Endothelial cell of umbilical vein (primary cell): ENCODE measurements around the gene SIX1. TPM values are rescaled to one million over a fixed set of nuclear protein-coding genes. Genes with fewer than 3 reads are reported as not detected.

ENCODE experiments used
- BruUV-seq: library from RNA; stranded (reverse); fragments of 400-500 nt; replicated peaks from 2 replicates; lab custom pipeline; 2021; lab: Mats Ljungman, UMichigan
- CTCF ChIA-PET: fragments of 300-600, 350-600 bp; sonication (Branson Sonifier 250); formaldehyde crosslinking; loops from one replicate; lab custom pipeline; 2021; ENCODE audit warnings: antibody characterized with exemption, inconsistent platforms; lab: Charles Lee
- POLR2A ChIA-PET: fragments of 300-600, 350-600 bp; sonication (Branson Sonifier 250); formaldehyde crosslinking; loops from one replicate; lab custom pipeline; 2021; ENCODE audit warnings: antibody characterized with exemption, inconsistent platforms; lab: Charles Lee
- DNase-seq: peaks from one replicate; pipeline ENCODE4 v3.0.0-alpha.2; 2011; ENCODE audit warnings: low read depth, low spot score
- FAIRE-seq: peaks from 2 replicates; lab custom pipeline; 2011; peaks lifted over from hg19 to GRCh38; lab: Jason Lieb, UNC
- H2AFZ ChIP-seq: 2 replicates; pipeline ENCODE4 v1.6.0; 2012; ENCODE audit warnings: low read depth, low read length, control low read depth, inconsistent platforms
- H3K27ac ChIP-seq: 2 replicates; pipeline ENCODE4 v1.5.1; 2011; ENCODE audit warnings: low read depth, mild to moderate bottlenecking, control low read depth, low read length, moderate library complexity; ENCODE audit not compliant: insufficient read depth
- H3K27me3 ChIP-seq, 2 experiments: 2 replicates each; pipeline versions ENCODE4 v1.6.0 to v1.6.1; 2011; ENCODE audit warnings: low read length in 2 of 2, mixed read lengths in 1 of 2; ENCODE audit not compliant: control insufficient read depth in 2 of 2, insufficient read depth in 2 of 2
- H3K36me3 ChIP-seq, 2 experiments: 2 replicates in 1 of 2; 3 replicates in 1 of 2; pipeline ENCODE4 v1.5.1; 2011; ENCODE audit warnings: low read length in 2 of 2, mild to moderate bottlenecking in 1 of 2, moderate library complexity in 1 of 2; ENCODE audit not compliant: control insufficient read depth in 2 of 2, insufficient read depth in 2 of 2; ENCODE audit errors: extremely low read depth in 1 of 2
- H3K4me1 ChIP-seq: 3 replicates; pipeline ENCODE4 v1.5.1; 2011; ENCODE audit warnings: mild to moderate bottlenecking, low read length; ENCODE audit not compliant: control insufficient read depth, insufficient read depth; ENCODE audit errors: extremely low read depth
- H3K4me2 ChIP-seq: 2 replicates; pipeline ENCODE4 v1.6.1; 2011; ENCODE audit warnings: low read length, control low read depth, mixed read lengths; ENCODE audit not compliant: insufficient read depth
- H3K4me3 ChIP-seq, 3 experiments: fragments of 200-600 bp in 1 of 3; sonication (generic), shearing (Covaris generic) in 1 of 3; replicated peaks in 1 of 3; 2 replicates each; pipeline ENCODE4 v1.5.1; 2011 to 2016; ENCODE audit warnings: control low read depth in 3 of 3, low read length in 3 of 3, mild to moderate bottlenecking in 2 of 3, inconsistent platforms in 1 of 3, low read depth in 1 of 3, moderate library complexity in 1 of 3; ENCODE audit not compliant: insufficient read depth in 1 of 3
- H3K79me2 ChIP-seq: 2 replicates; pipeline ENCODE4 v1.6.0; 2012; ENCODE audit warnings: low read length, inconsistent platforms; ENCODE audit not compliant: control insufficient read depth, insufficient read depth
- H3K9ac ChIP-seq: replicated peaks from 2 replicates; pipeline ENCODE3; 2011; ENCODE audit warnings: low read length, control low read depth; ENCODE audit not compliant: insufficient read depth; ENCODE audit errors: extremely low read depth
- H3K9me1 ChIP-seq: replicated peaks from 3 replicates; pipeline ENCODE4 v1.6.0; 2011; ENCODE audit warnings: mild to moderate bottlenecking, low read length; ENCODE audit not compliant: control insufficient read depth, insufficient read depth; ENCODE audit errors: extremely low read depth
- H3K9me3 ChIP-seq: replicated peaks from 2 replicates; pipeline ENCODE4 v1.5.1; 2012; ENCODE audit warnings: low read length, inconsistent platforms; ENCODE audit not compliant: control insufficient read depth, insufficient read depth
- H4K20me1 ChIP-seq: replicated peaks from 2 replicates; pipeline ENCODE3; 2011; ENCODE audit warnings: mild to moderate bottlenecking, low read length; ENCODE audit not compliant: control insufficient read depth, insufficient read depth; ENCODE audit errors: extremely low read depth
- EZH2 ChIP-seq: IDR thresholded peaks from 2 replicates; pipeline ENCODE4 v1.6.1; 2012; ENCODE audit warnings: borderline replicate concordance, low read depth, mild to moderate bottlenecking, moderate library complexity, low read length, inconsistent platforms; ENCODE audit not compliant: severe bottlenecking
- FOS ChIP-seq: IDR thresholded peaks from 2 replicates; pipeline ENCODE4 v1.6.1; 2011; ENCODE audit warnings: mild to moderate bottlenecking, low read length, moderate library complexity, borderline replicate concordance; ENCODE audit not compliant: insufficient read depth
- GATA2 ChIP-seq: IDR thresholded peaks from 2 replicates; pipeline ENCODE4 v1.7.0; 2011; ENCODE audit warnings: low read depth, mild to moderate bottlenecking, moderate library complexity, mixed read lengths, low read length; ENCODE audit not compliant: insufficient read length, insufficient read depth
- JUN ChIP-seq: IDR thresholded peaks from 2 replicates; pipeline ENCODE4 v1.6.1; 2011; ENCODE audit warnings: borderline replicate concordance, low read depth; ENCODE audit not compliant: insufficient read length, insufficient read depth
- MYC ChIP-seq: IDR thresholded peaks from one replicate; pipeline ENCODE4 v1.6.1; 2011; ENCODE audit warnings: mild to moderate bottlenecking, low read depth, low read length
- POLR2A ChIP-seq: IDR thresholded peaks from 2 replicates; pipeline ENCODE4 v1.6.1; 2012; ENCODE audit warnings: low read depth, mild to moderate bottlenecking, control low read depth, low read length
- POLR2AphosphoS5 ChIP-seq: IDR thresholded peaks from 2 replicates; pipeline ENCODE4 v1.6.1; 2012; ENCODE audit warnings: low read depth, mild to moderate bottlenecking, control low read depth, low read length, moderate library complexity; ENCODE audit not compliant: insufficient read depth
- dilution Hi-C: fragments of 300-500 bp; cut with MboI; formaldehyde crosslinking; loops from one replicate; pipeline ENCODE4 v1.15.0; 2019; ENCODE audit warnings: low sequenced_read_pairs; ENCODE audit not compliant: extremely low pct_ligation_motif_present
- intact Hi-C: fragments of 100-400 bp; cut with micrococcal nuclease; formaldehyde crosslinking; loops from one replicate; pipeline ENCODE4 v1.10.0; 2022
- polyA plus RNA-seq, 4 experiments: library from polyadenylated mRNA; depleted of rRNA in 3 of 4; stranded (reverse) in 3 of 4; unstranded in 1 of 4; fragments of >200 nt; gene quantifications; 2 replicates each; pipeline versions ENCODE4 v1.2.1 to v1.2.3, GENCODE V29; 2011 to 2012; ENCODE audit warnings: missing spikeins in 1 of 4
- total RNA-seq: library from RNA; stranded (reverse); gene quantifications from 2 replicates; pipeline ENCODE4 v1.2.3, GENCODE V29; 2021
- TF ChIP-seq, protein P1 (sequence below): IDR thresholded peaks from 2 replicates; pipeline ENCODE4 v1.6.1; 2011; ENCODE audit not compliant: insufficient read depth, insufficient read length
- TF ChIP-seq, protein P2 (sequence below), 2 donors: IDR thresholded peaks; 1 replicate in 1 of 2; 2 replicates in 1 of 2; pipeline ENCODE4 v1.5.1; 2011; ENCODE audit warnings: low read length in 2 of 2, mild to moderate bottlenecking in 2 of 2, moderate library complexity in 2 of 2, control low read depth in 1 of 2, inconsistent platforms in 1 of 2, low read depth in 1 of 2; ENCODE audit not compliant: insufficient read depth in 1 of 2; ENCODE audit errors: extremely low read depth in 1 of 2

The SIX1 gene
- total and polyA plus RNA-seq, 2 donors (not counting 3 experiments of a cell fraction or from before 2014, with no cell fraction given), result 0.40 to 0.55 TPM

DNA sequence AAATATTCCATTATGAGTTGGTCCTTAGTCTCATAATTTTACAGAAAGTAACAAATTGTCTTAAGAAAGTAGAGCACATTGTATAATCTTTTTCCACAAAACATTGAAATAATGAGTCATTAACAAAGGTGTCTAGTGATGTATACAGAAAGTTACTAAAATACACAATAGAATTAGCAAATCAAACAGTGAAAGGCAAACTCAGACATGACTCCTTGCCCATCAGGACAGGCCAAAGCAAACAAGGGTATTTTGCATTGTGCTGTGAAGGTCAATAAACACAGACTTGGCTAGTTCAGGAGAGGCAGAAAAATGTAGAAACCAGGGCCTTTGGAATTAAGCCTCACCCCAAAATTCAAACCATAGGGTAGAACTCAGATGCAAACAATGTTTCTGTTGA, 37.6 kb upstream of the SIX1 start:
- TF ChIP-seq POLR2A (no peak), MYC (no peak), EZH2 (no peak), JUN (no peak), GATA2 (no peak), FOS (no peak), POLR2AphosphoS5 (no peak)
- TF ChIP-seq, protein P1, sequence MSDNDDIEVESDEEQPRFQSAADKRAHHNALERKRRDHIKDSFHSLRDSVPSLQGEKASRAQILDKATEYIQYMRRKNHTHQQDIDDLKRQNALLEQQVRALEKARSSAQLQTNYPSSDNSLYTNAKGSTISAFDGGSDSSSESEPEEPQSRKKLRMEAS, result no peak
- TF ChIP-seq, protein P2, sequence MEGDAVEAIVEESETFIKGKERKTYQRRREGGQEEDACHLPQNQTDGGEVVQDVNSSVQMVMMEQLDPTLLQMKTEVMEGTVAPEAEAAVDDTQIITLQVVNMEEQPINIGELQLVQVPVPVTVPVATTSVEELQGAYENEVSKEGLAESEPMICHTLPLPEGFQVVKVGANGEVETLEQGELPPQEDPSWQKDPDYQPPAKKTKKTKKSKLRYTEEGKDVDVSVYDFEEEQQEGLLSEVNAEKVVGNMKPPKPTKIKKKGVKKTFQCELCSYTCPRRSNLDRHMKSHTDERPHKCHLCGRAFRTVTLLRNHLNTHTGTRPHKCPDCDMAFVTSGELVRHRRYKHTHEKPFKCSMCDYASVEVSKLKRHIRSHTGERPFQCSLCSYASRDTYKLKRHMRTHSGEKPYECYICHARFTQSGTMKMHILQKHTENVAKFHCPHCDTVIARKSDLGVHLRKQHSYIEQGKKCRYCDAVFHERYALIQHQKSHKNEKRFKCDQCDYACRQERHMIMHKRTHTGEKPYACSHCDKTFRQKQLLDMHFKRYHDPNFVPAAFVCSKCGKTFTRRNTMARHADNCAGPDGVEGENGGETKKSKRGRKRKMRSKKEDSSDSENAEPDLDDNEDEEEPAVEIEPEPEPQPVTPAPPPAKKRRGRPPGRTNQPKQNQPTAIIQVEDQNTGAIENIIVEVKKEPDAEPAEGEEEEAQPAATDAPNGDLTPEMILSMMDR (IDR thresholded peaks at IDR 0.05; ENCODE audit: extremely low read depth in 1 of 2, insufficient read depth in 1 of 2, low read depth in 1 of 2, low read length in 2 of 2), result no peak
- no TSS peak for BruUV-seq

More for the DNA sequence above, 37.6 kb upstream of the SIX1 start:
- Histone ChIP-seq H3K36me3 (no peaks in the 10 kb centered on the region), H3K27me3 (no peaks in the 10 kb centered on the region), H3K9me1 (no peaks in the 10 kb centered on the region), H3K9ac (no peak overlapping the region), H2AFZ (no peak overlapping the region), H3K4me2 (no peak overlapping the region), H3K4me3 (no peak overlapping the region), H4K20me1 (no peaks in the 10 kb centered on the region), H3K27ac (no peak overlapping the region), H3K79me2 (no peaks in the 10 kb centered on the region), H3K4me1 (no peaks in the 10 kb centered on the region), H3K9me3 (no peaks in the 10 kb centered on the region)
- dilution Hi-C loops (no loop called here), intact Hi-C loops (no loop called here)
- CTCF ChIA-PET, result no interaction called here
- POLR2A ChIA-PET, result no interaction called here
- FAIRE-seq, result no peak
- DNase-seq, result no peak
